ENCODE data around the gene LRIF1.
A peak's percentile ranks its signal among the peaks of the same experiment; 100 is the strongest.
"Not testable (repeated sequence)": the region's sequence is repeated elsewhere in the genome, so short reads cannot be mapped to it uniquely, and the experiment has no call there.

Gene LRIF1

GRCh38 chr1:110963691-110964454 lies at the start of gene LRIF1:
TSS of gene LRIF1 (minus strand) at chr1:110963922. CDS start at chr1:110963688, 234 bp downstream.
- H3K27me3 ChIP-seq (ENCODE audit: control insufficient read depth, insufficient read depth, low read length), result peaks cover 3% of the 10 kb centered on the region
- no peaks in the 10 kb centered on the region for H3K36me3 ChIP-seq (ENCODE audit: control insufficient read depth, insufficient read depth, low read length)
- H3K27ac ChIP-seq (ENCODE audit: low read depth, low read length), result peak within 1 kb of the TSS; percentile 86
- H3K9ac ChIP-seq (ENCODE audit: low read length), result peak within 1 kb of the TSS; percentile 79
- no peaks in the 10 kb centered on the region for H3K4me1 ChIP-seq (ENCODE audit: control insufficient read depth, insufficient read depth, low read length)
- H3K4me3 ChIP-seq (ENCODE audit: low read length), result peak within 1 kb of the TSS; percentile 72

- Histone ChIP-seq H3K9ac (ENCODE audit: low read length) (no peak overlapping the region), H3K27me3 (ENCODE audit: control insufficient read depth, insufficient read depth, low read length) (no peaks in the 10 kb centered on the region), H3K4me3 (ENCODE audit: low read length) (no peak overlapping the region), H3K36me3 (ENCODE audit: control insufficient read depth, insufficient read depth, low read length) (no peaks in the 10 kb centered on the region), H3K4me1 (ENCODE audit: control insufficient read depth, insufficient read depth, low read length) (no peaks in the 10 kb centered on the region), H3K27ac (ENCODE audit: low read depth, low read length) (no peak overlapping the region)
These were observed 44.3 kb upstream of the LRIF1 start for GRCh38 chr1:111008031-111008430.

GRCh38 chr1:111006556-111006955 lies 42.8 kb upstream of the LRIF1 start:
- Histone ChIP-seq H3K9ac (ENCODE audit: low read length) (no peak overlapping the region), H3K27ac (ENCODE audit: low read depth, low read length) (no peak overlapping the region), H3K4me1 (ENCODE audit: control insufficient read depth, insufficient read depth, low read length) (no peaks in the 10 kb centered on the region), H3K36me3 (ENCODE audit: control insufficient read depth, insufficient read depth, low read length) (no peaks in the 10 kb centered on the region), H3K4me3 (ENCODE audit: low read length) (no peak overlapping the region), H3K27me3 (ENCODE audit: control insufficient read depth, insufficient read depth, low read length) (no peaks in the 10 kb centered on the region)

GRCh38 chr1:110999607-111000006 lies 35.9 kb upstream of the LRIF1 start:
- not testable (repeated sequence) for H3K27me3 ChIP-seq (ENCODE audit: control insufficient read depth, insufficient read depth, low read length); H3K4me1 ChIP-seq (ENCODE audit: control insufficient read depth, insufficient read depth, low read length)

GRCh38 chr1:110992329-110992728 lies 28.6 kb upstream of the LRIF1 start:
- not testable (repeated sequence) for H3K9ac ChIP-seq (ENCODE audit: low read length); H3K4me1 ChIP-seq (ENCODE audit: control insufficient read depth, insufficient read depth, low read length); H3K27ac ChIP-seq (ENCODE audit: low read depth, low read length); H3K36me3 ChIP-seq (ENCODE audit: control insufficient read depth, insufficient read depth, low read length); H3K27me3 ChIP-seq (ENCODE audit: control insufficient read depth, insufficient read depth, low read length); H3K4me3 ChIP-seq (ENCODE audit: low read length)

More at GRCh38 chr1:110999607-111000006, 35.9 kb upstream of the LRIF1 start:
- H3K27ac ChIP-seq (ENCODE audit: low read depth, low read length); H3K9ac ChIP-seq (ENCODE audit: low read length); H3K4me3 ChIP-seq (ENCODE audit: low read length); H3K36me3 ChIP-seq (ENCODE audit: control insufficient read depth, insufficient read depth, low read length): not testable (repeated sequence)

- H3K9ac ChIP-seq (ENCODE audit: low read length); H3K27me3 ChIP-seq (ENCODE audit: control insufficient read depth, insufficient read depth, low read length); H3K36me3 ChIP-seq (ENCODE audit: control insufficient read depth, insufficient read depth, low read length); H3K27ac ChIP-seq (ENCODE audit: low read depth, low read length); H3K4me1 ChIP-seq (ENCODE audit: control insufficient read depth, insufficient read depth, low read length); H3K4me3 ChIP-seq (ENCODE audit: low read length): not testable (repeated sequence)
These were observed 27.6 kb upstream of the LRIF1 start for GRCh38 chr1:110991295-110991694.

- Histone ChIP-seq H3K36me3 (ENCODE audit: control insufficient read depth, insufficient read depth, low read length) (no peaks in the 10 kb centered on the region), H3K27me3 (ENCODE audit: control insufficient read depth, insufficient read depth, low read length) (no peaks in the 10 kb centered on the region), H3K4me1 (ENCODE audit: control insufficient read depth, insufficient read depth, low read length) (no peaks in the 10 kb centered on the region), H3K9ac (ENCODE audit: low read length) (no peak overlapping the region), H3K27ac (ENCODE audit: low read depth, low read length) (no peak overlapping the region), H3K4me3 (ENCODE audit: low read length) (no peak overlapping the region)
These were observed 26.8 kb upstream of the LRIF1 start for GRCh38 chr1:110990541-110990940.

GRCh38 chr1:110986407-110986891 lies 22.7 kb upstream of the LRIF1 start:
- Histone ChIP-seq H3K9ac (ENCODE audit: low read length) (no peak overlapping the region), H3K27ac (ENCODE audit: low read depth, low read length) (no peak overlapping the region), H3K27me3 (ENCODE audit: control insufficient read depth, insufficient read depth, low read length) (no peaks in the 10 kb centered on the region), H3K4me3 (ENCODE audit: low read length) (no peak overlapping the region), H3K4me1 (ENCODE audit: control insufficient read depth, insufficient read depth, low read length) (no peaks in the 10 kb centered on the region), H3K36me3 (ENCODE audit: control insufficient read depth, insufficient read depth, low read length) (no peaks in the 10 kb centered on the region)

- H3K4me1 ChIP-seq (ENCODE audit: control insufficient read depth, insufficient read depth, low read length), result no peaks in the 10 kb centered on the region
- H3K36me3 ChIP-seq (ENCODE audit: control insufficient read depth, insufficient read depth, low read length), result no peaks in the 10 kb centered on the region
- no peak overlapping the region for H3K27ac ChIP-seq (ENCODE audit: low read depth, low read length)
- no peak overlapping the region for H3K4me3 ChIP-seq (ENCODE audit: low read length)
- no peaks in the 10 kb centered on the region for H3K27me3 ChIP-seq (ENCODE audit: control insufficient read depth, insufficient read depth, low read length)
- no peak overlapping the region for H3K9ac ChIP-seq (ENCODE audit: low read length)
These were observed 18.6 kb upstream of the LRIF1 start for GRCh38 chr1:110982320-110982719.

GRCh38 chr1:110979154-110979553 lies 15.4 kb upstream of the LRIF1 start:
- H3K4me1 ChIP-seq (ENCODE audit: control insufficient read depth, insufficient read depth, low read length), result no peaks in the 10 kb centered on the region
- no peak overlapping the region for H3K4me3 ChIP-seq (ENCODE audit: low read length)
- H3K27ac ChIP-seq (ENCODE audit: low read depth, low read length), result no peak overlapping the region
- H3K27me3 ChIP-seq (ENCODE audit: control insufficient read depth, insufficient read depth, low read length), result no peaks in the 10 kb centered on the region
- H3K9ac ChIP-seq (ENCODE audit: low read length), result no peak overlapping the region
- no peaks in the 10 kb centered on the region for H3K36me3 ChIP-seq (ENCODE audit: control insufficient read depth, insufficient read depth, low read length)

GRCh38 chr1:110976089-110976488 lies 12.4 kb upstream of the LRIF1 start:
- no peaks in the 10 kb centered on the region for H3K36me3 ChIP-seq (ENCODE audit: control insufficient read depth, insufficient read depth, low read length)
- H3K4me1 ChIP-seq (ENCODE audit: control insufficient read depth, insufficient read depth, low read length), result no peaks in the 10 kb centered on the region
- no peaks in the 10 kb centered on the region for H3K27me3 ChIP-seq (ENCODE audit: control insufficient read depth, insufficient read depth, low read length)
- H3K9ac ChIP-seq (ENCODE audit: low read length), result no peak overlapping the region
- no peak overlapping the region for H3K27ac ChIP-seq (ENCODE audit: low read depth, low read length)
- H3K4me3 ChIP-seq (ENCODE audit: low read length), result no peak overlapping the region

GRCh38 chr1:110975265-110975664 lies 11.5 kb upstream of the LRIF1 start:
- Histone ChIP-seq H3K36me3 (ENCODE audit: control insufficient read depth, insufficient read depth, low read length) (no peaks in the 10 kb centered on the region), H3K9ac (ENCODE audit: low read length) (no peak overlapping the region), H3K27ac (ENCODE audit: low read depth, low read length) (no peak overlapping the region), H3K4me3 (ENCODE audit: low read length) (no peak overlapping the region), H3K4me1 (ENCODE audit: control insufficient read depth, insufficient read depth, low read length) (no peaks in the 10 kb centered on the region), H3K27me3 (ENCODE audit: control insufficient read depth, insufficient read depth, low read length) (no peaks in the 10 kb centered on the region)

GRCh38 chr1:110967256-110967655 lies 3.5 kb upstream of the LRIF1 start:
- Histone ChIP-seq H3K4me1 (ENCODE audit: control insufficient read depth, insufficient read depth, low read length) (no peaks in the 10 kb centered on the region), H3K27me3 (ENCODE audit: control insufficient read depth, insufficient read depth, low read length) (peaks cover 3% of the 10 kb centered on the region), H3K27ac (ENCODE audit: low read depth, low read length) (no peak overlapping the region), H3K36me3 (ENCODE audit: control insufficient read depth, insufficient read depth, low read length) (no peaks in the 10 kb centered on the region), H3K4me3 (ENCODE audit: low read length) (no peak overlapping the region), H3K9ac (ENCODE audit: low read length) (no peak overlapping the region)
